Activated CD8-positive, alpha-beta memory T cell treated with anti-CD3 and anti-CD28 coated beads for 48 hours (primary cell): Measurements from ENCODE around the gene EIF1AY.
"Not testable (repeated sequence)": the region's sequence is repeated elsewhere in the genome, so short reads cannot be mapped to it uniquely, and the experiment has no call there.

ENCODE experiments used
- DNase-seq, 3 experiments: peaks; one replicate each; pipeline ENCODE4 v3.0.0-alpha.2; 2020; ENCODE audit warnings: low read depth in 2 of 3, low spot score in 2 of 3

The EIF1AY gene

GRCh38 chrY:20575531-20576121 lies at the start of gene EIF1AY:
TSS of gene EIF1AY (plus strand) at chrY:20575776. CDS start at chrY:20575872, 96 bp downstream.
- peak in 1 of 3 experiments; percentile 62 for DNase-seq

- DNase-seq = no peak
Measured at GRCh38 chrY:20528435-20528834, 47.1 kb upstream of the EIF1AY start.

- DNase-seq = no peak
Measured at GRCh38 chrY:20538186-20538585, 37.4 kb upstream of the EIF1AY start.

GRCh38 chrY:20538933-20539332 lies 36.6 kb upstream of the EIF1AY start:
- no peak for DNase-seq

GRCh38 chrY:20544451-20544960 lies 31.1 kb upstream of the EIF1AY start:
- DNase-seq = no peak

DNA sequence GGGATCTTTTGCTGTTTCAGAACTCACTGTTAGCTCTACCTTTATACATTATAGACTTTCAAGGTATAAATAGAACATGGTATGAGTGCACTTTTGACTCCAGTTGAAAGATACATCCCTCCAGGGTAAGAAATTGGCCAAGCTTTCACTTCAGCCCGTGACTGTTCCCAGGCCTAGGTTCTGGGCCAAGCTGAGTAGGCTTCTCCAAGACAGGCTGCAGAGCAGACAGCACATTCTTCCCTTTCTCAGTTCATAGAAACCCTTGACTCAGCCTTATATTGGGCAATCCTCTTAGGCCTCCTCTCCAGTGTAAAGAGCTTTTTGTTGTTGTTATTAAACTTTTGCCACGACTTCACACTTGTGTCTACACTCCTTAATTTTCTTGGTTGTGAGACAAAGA lies 29.5 kb upstream of the EIF1AY start:
- no peak for DNase-seq

GRCh38 chrY:20549289-20549688 lies 26.3 kb upstream of the EIF1AY start:
- DNase-seq = no peak

DNA sequence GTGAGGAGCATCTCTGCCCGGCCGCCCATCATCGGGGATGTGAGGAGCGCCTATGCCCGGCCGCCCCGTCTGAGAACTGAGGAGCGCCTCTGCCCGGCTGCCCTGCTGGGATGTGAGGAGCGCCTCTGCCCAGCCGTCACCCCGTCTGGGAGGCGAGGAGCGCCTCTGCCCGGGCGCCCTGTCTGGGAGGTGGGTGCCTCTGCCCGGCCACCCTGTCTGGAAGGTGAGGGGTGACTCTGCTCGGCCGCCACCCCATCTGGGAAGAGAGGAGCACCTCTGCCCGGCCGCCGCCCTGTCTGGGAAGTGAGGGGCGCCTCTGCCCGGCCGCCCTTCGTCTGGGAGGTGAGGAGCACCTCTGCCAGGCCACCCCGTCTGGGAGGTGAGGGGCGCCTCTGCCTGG lies 23.7 kb upstream of the EIF1AY start:
- DNase-seq = no peak

- not testable (repeated sequence) for DNase-seq
Measured at GRCh38 chrY:20552764-20553323, 22.7 kb upstream of the EIF1AY start.

DNA sequence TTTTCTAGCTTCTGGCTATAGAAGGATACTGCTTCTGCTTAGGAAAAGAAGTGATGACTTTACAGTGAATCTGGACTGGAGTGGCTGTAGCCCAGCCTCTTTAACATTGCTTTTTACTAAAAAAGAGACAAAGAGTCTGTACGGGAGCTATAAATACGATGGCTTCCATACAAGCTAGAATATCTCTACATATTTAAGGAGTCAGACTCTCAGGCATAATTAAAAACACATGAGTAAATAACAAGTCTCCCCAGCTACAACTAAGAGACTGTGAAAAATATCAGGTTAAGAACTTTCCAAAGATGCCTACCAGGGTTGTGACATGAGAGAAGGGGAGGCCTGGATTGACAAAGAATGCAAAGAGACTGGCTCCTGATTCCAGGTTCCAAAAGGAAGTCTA lies 19.8 kb upstream of the EIF1AY start:
- no peak for DNase-seq

- DNase-seq = no peak
Measured at GRCh38 chrY:20558677-20559076, 16.9 kb upstream of the EIF1AY start.

GRCh38 chrY:20559873-20560512 lies 15.6 kb upstream of the EIF1AY start:
- no peak for DNase-seq

DNA sequence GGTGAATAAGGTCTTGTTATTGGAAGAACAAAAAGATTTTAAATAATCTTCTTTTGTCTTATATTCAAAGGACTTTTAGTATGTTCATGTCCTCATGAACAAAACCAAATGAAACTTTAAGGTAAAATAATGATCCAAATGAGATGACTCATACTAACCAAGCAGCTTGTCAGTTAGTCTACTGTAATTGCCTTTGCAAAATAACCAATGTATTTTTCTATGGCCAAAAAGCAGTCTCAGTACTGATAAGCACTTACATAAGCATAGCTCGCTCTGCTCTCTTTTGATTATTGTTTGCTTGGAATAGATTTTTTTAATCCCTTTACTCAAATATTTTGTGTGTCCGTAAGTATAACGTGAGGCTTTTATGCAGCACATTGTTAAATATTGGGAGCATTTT lies 4.3 kb upstream of the EIF1AY start:
- no peak for DNase-seq

GRCh38 chrY:20576506-20576905 lies 930 bp downstream of the EIF1AY start:
- DNase-seq = no peak

DNA sequence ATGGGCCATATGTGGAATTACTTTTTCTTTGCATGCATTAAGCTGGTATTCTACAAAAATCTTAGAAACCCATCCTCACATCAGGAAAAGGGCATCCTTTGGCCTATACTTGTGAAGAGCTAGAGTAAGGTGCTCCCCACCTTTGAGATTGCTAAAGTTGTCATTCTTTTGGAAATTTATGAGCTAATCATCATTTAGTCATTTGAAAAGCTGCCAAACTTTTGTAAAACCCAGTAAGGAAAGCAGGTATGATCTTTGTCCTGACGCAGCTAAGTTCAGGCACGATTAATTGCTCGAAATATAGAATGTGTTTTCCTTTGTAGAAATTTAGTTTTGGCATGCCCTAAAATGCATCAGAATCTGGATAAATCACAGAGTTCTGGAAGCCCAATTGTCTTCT lies 2.6 kb downstream of the EIF1AY start:
- DNase-seq = no peak

DNA sequence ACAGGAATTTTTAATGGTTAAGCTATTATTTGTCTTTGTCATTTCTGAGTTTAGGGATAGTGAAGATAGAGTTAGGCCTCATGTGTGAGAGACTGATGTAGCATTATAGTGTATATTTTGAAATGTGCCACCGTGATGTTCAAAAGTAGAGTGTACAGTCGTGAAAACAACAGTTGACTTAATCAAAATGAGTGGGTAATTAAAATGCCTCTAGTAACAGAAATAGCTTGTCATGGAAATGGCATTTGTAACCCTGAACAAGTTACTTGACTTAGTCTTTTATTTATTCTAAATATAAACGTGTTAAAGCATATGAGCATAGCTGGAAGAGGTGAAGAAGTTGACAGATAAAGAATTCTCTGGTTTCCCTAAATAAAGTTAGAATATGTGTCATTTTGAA lies 6.1 kb downstream of the EIF1AY start:
- DNase-seq = no peak

GRCh38 chrY:20586161-20586560 lies 10.6 kb downstream of the EIF1AY start:
- DNase-seq = no peak
